Cortex of kidney (tissue), 1 donor: Measurements from ENCODE around the gene IMP3.

Source experiments
- DNase-seq: peaks from one replicate; lab custom pipeline; 2025; lab: John Stamatoyannopoulos, UW

IMP3 gene

GRCh38 chr15:75620841-75621391 lies 19.1 kb downstream of the IMP3 start:
- DNase-seq: no peak

- DNase-seq: no peak
These were observed 19.8 kb downstream of the IMP3 start for GRCh38 chr15:75620058-75620820.

- no peak for DNase-seq
These were observed 23.3 kb downstream of the IMP3 start for GRCh38 chr15:75616766-75617165.

- no peak for DNase-seq
These were observed 33.0 kb downstream of the IMP3 start for GRCh38 chr15:75606711-75607699.

GRCh38 chr15:75606026-75606425 lies 34.0 kb downstream of the IMP3 start:
- no peak for DNase-seq

- DNase-seq: no peak
These were observed 40.6 kb downstream of the IMP3 start for GRCh38 chr15:75599401-75599800.

GRCh38 chr15:75598361-75598760 lies 41.7 kb downstream of the IMP3 start:
- DNase-seq: no peak

- DNase-seq: no peak
These were observed 42.2 kb downstream of the IMP3 start for GRCh38 chr15:75597667-75598341.

GRCh38 chr15:75596703-75597345 lies 43.2 kb downstream of the IMP3 start:
- no peak for DNase-seq

- DNase-seq: no peak
These were observed 45.7 kb downstream of the IMP3 start for GRCh38 chr15:75594276-75594675.

GRCh38 chr15:75591655-75592364 lies 48.2 kb downstream of the IMP3 start:
- DNase-seq: no peak

- no peak for DNase-seq
These were observed 49.8 kb downstream of the IMP3 start for GRCh38 chr15:75590239-75590638.
